Left lobe of liver (tissue), 2 donors: ENCODE results near the gene TFRC. TPM values are rescaled to one million over a fixed set of nuclear protein-coding genes. Genes with fewer than 3 reads are reported as not detected.
"Not testable (repeated sequence)": the region's sequence is repeated elsewhere in the genome, so short reads cannot be mapped to it uniquely, and the experiment has no call there.

Experiments
- ATAC-seq: fragments of 200-7000 bp; cut with Tn5 transposase; one replicate; pipeline ENCODE4 v1.9.1; 2020; ENCODE audit warnings: mild to moderate bottlenecking, moderate library complexity
- DNase-seq: peaks from one replicate; pipeline ENCODE4 v3.0.0-alpha.2; 2020; ENCODE audit warnings: low spot score
- total RNA-seq: library from RNA; stranded (reverse); gene quantifications from one replicate; pipeline ENCODE4 v1.2.1, GENCODE V29; 2021
- donor health status: DM: no; HTN: no; CAD: no; lungs with moderate emphysema.
- donor health status: DM: no; HTN: yes; CAD: no.

TFRC gene
- total RNA-seq, 1 donor from 2014 or later, result 20.9 TPM

DNA sequence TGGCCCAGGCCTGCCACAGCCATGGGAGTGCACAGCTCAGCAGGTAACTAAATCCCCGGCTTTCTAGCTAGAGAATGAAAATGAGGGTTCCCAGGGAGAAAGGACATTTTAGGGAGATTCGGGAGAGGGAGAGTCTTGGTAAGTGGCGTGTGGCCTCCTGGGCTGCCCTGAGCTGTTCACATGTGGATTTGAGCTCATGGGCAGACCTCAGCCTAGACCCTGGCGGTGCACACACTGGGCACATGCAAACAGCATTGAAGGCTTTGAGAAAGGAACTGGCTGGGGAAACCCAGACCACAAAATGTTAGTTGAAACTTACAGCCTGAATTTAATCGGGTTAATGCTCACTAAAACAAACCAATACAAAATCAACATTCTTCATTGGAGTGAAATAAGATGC lies 72.4 kb downstream of the TFRC start:
- no peak for DNase-seq
- ATAC-seq, result no peak

DNA sequence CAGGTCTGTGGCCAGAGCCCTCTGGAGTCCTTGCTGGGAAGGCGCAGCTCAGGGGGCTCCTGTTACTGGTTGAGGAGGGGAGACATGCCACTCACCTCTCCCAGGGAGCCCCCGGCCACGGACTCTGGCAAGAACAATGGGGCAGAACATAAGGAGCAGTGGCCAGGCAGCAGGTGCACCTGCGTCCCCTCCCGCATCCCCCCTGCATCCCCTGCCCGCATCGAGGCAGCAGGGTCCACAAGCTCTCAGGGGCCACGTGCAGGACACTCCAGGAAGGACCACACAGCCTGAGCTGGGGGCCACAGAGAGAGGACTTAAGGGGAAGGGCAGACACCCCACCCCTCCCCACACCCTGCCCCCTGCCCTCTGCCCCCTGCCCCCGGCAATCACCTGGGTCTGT lies 73.0 kb downstream of the TFRC start:
- DNase-seq, result peak; percentile 18
- ATAC-seq, result no peak

DNA sequence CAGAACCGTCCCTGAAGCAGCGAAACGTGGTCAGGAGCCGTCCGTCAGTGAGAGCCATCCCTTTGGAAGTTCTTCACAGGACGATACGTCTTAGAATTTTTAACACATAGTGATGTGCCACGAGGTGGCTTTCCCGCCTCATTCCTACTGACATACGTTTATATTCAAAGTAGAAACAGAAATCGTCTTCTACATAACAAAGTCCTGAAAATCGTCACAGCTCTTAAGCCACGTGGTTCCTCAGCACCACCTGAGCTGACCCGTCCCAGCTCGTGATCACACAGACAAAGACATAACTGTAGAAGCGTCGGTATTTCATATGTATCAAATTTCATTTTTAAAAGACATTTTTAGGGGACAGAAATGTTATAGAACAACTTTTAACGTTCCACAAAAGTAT lies 73.5 kb downstream of the TFRC start:
- DNase-seq (no peak), ATAC-seq (no peak)

DNA sequence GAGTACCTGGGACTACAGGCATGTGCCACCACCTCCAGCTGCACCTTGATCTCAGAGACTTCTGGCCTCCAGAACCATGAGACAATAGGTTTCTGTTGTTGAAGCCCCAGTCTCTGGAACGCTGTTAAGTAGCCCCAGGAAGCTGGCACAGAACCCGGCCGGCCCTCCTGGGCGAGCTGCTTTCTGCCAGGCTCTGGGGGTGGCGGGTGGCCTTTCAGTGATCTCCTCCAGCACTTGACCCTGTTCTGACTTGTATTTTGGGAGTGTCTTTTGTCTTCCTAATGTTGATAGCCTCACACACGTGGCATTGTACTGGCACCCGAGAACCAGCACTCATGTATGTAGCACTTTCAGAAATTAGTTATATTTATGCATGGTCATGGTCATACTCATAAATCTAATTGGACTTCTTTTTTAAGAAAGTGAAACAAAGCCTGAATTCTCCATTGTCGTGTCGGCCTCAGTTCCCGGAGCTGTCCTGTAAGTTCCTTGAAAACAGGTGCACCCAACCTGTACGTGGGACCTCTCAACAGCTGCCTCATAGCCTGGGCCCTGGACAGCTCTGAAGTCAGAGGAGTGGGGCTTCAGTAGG lies 74.0 kb downstream of the TFRC start:
- no peak for ATAC-seq

DNA sequence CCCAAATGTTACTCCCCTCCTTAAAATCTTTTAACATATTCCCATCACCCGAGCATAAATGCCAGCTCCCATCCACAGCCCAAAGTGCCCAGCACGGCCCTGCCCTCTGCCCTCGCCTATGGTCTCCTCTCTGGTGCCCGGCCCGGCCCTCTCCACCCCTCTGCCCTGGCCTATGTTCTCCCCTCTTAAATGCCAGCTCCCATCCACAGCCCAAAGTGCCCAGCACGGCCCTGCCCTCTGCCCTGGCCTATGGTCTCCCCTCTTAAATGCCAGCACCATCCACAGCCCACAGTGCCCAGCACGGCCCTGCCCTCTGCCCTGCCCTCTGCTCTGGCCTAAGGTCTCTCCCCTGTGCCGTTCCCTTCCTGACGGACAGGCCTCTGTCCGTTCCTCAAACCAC lies 76.6 kb downstream of the TFRC start:
- ATAC-seq, result not testable (repeated sequence)
- DNase-seq, result peak; percentile 8

More for the DNA sequence above, 74.0 kb downstream of the TFRC start:
- DNase-seq, result peak; percentile 23

DNA sequence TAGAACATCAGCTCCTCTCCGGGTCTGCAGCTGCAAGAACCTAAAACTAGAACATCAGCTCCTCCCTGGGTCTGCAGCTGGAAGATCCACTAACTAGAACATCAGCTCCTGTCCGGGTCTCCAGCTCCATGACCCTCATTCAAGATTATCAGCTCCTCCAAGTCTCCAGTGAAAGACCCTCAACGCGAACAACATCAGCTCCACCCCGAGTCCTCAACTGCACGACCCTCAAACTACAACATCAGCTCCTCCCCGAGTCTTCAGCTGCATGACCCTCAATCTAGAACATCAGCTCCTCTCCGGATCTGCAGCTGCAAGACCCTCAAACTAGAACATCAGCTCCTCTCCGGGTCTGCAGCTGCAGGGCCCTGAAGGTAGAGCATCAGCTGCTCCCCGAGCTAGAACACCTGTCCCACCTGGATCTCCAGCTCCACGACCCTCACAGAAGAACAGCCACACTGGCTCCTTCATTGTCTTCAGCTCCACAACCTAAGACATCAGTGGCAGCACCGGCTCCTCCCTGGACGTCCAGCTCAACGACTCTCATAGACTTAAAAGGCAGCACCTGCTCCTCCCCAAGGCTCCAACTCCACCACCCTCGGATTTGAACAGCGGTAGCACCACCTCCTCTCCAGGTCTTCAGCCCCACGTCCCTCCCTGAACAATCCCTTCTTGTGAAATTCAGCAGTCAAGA lies 77.4 kb downstream of the TFRC start:
- ATAC-seq, result not testable (repeated sequence)
- DNase-seq, result peak; percentile 37

DNA sequence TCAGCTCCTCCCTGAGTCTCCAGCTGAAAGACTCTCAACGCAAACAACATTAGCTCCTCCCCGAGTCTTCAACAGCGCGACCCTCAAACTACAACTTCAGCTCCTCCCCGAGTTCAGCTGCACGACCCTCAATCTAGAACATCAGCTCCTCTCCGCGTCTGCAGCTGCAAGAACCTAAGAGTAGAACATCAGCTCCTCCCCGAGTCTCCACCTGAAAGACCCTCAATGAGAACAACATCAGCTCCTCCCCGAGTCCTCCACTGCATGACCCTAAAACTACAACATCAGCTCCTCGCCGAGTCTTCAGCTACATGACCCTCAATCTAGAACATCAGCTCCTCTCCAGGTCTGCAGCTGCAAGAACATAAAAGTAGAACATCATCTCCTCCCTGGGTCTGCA lies 78.3 kb downstream of the TFRC start:
- DNase-seq, result peak; percentile 15
- no peak for ATAC-seq

DNA sequence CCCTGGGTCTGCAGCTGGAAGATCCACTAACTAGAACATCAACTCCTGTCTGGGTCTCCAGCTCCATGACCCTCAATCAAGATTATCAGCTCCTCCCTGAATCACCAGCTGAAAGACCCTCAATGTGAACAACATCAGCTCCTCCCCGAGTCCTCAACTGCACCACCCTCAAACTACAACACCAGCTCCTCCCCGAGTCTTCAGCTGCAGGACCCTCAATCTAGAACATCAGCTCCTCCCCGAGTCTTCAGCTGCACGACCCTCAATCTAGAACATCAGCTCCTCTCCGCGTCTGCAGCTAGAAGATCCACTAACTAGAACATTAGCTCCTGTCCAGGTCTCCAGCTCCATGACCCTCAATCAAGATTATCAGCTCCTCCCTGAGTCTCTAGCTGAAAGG lies 79.2 kb downstream of the TFRC start:
- peak; percentile 8 for DNase-seq
- ATAC-seq, result not testable (repeated sequence)

DNA sequence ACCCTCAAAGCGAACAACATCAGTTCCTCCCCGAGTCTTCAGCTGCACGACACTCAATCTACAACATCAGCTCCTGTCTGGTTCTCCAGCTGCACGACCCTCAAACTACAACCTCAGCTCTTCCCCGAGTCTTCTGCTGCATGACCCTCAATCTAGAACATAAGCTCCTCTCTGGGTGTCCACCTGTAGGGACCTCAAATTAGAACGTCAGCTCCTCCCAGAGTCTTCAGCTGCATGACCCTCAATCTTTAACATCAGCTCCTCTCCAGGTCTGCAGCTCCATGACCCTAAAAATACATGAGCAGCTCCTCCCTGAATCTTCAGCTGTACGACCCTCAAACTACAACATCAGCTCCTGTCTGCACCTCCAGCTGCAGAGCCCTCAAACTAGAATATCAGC lies 80.7 kb downstream of the TFRC start:
- DNase-seq, ATAC-seq: not testable (repeated sequence)

DNA sequence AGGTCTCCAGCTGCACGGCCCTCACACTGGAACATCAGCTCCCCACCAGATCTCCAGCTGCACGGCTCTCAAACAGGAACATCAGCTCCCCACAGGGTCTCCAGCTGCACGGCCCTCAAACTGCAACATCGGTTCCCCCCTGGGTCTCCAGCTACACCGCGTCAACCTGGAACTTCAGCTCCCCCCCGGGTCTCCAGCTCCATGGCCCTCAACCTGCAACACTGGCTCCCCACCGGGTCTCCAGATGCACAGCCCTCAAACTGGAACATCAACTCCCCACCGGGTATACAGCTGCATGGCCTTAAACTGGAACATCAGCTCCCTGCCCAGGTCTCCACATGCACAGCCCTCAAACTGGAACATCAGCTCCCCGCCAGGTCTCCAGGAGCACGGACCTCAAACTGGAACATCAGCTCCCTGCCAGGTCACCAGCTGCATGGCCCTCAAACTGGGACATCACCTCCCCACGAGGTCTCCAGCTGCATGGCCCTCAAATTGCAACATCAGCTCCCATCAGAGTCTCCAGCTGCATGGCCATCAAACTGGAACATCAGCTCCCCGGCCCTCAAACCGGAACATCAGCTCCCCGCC lies 81.4 kb downstream of the TFRC start:
- not testable (repeated sequence) for ATAC-seq
- DNase-seq, result peak; percentile 35

DNA sequence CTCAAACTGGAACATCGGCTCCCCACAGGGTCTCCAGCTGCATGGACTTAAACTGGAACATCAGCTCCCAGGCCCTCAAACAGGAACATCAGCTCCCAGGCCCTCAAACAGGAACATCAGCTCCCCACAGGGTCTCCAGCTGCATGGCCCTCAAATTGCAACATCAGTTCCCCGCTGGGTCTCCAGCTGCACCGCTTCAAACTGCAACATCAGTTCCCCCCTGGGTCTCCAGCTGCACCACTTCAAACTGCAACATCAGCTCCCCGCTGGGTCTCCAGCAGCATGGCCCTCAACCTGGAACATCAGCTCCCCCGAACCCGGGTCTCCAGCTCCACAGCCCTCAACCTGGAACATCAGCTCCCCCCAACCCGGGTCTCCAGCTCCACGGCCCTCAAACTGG lies 82.0 kb downstream of the TFRC start:
- DNase-seq (peak; percentile 23), ATAC-seq (no peak)

Other genes with a start within 250 kb of the TFRC start
- 55.2 TPM for gene TNK2, start 173.5 kb downstream of the TFRC start, total RNA-seq
- 1.3 TPM for gene ZDHHC19, start 129.3 kb upstream of the TFRC start, total RNA-seq
- 20.0 TPM for gene SLC51A, start 134.4 kb upstream of the TFRC start, total RNA-seq
- 22.2 TPM for gene PCYT1A, start 205.6 kb upstream of the TFRC start, total RNA-seq
- gene DYNLT2B, start 236.2 kb upstream of the TFRC start, total RNA-seq, result 1.1 TPM